Loucy (cell line): ENCODE measurements around the gene KRT1.

ENCODE experiments used
- CTCF ChIP-seq: fragments of 200-600 bp; sonication (generic); conservative IDR thresholded peaks from 2 replicates; pipeline ENCODE4 v1.5.1; 2014; ENCODE audit warnings: mild to moderate bottlenecking, antibody characterized with exemption, low read length
- EZH2phosphoT487 ChIP-seq: fragments of 200-600 bp; IDR thresholded peaks from 2 replicates; pipeline ENCODE4 v1.6.1; 2018; ENCODE audit warnings: antibody characterized with exemption, mild to moderate bottlenecking, moderate library complexity, borderline replicate concordance

GRCh38 chr12:52632656-52633055, 47.6 kb downstream of the KRT1 start:
- no peak for TF ChIP-seq CTCF
- TF ChIP-seq EZH2phosphoT487 = no peak
